Measurements from ENCODE around the gene ZNF793. TPM values are rescaled to one million over a fixed set of nuclear protein-coding genes. Genes with fewer than 3 reads are reported as not detected.

The ZNF793 gene
- total and polyA plus RNA-seq, 10 of the 15 experiments (the other 5 are each of a cell fraction or from before 2014, with no cell fraction given), result 0.10 to 1.1 (median 0.30) TPM

- TF ChIP-seq CEBPZ (IDR thresholded peaks at IDR 0.05; ENCODE audit: low read depth, low read length) (no peak), MEF2A (IDR thresholded peaks at IDR 0.05; ENCODE audit: insufficient read depth, low read depth, low read length) (peak; percentile 43; the same call in 1 of the 2 replicates), MAX (IDR thresholded peaks at IDR 0.05; ENCODE audit: low read depth, low read length) (peak; percentile 17; the same call in 1 of the 2 replicates), SUPT20H (IDR thresholded peaks at IDR 0.05; ENCODE audit: borderline replicate concordance, control insufficient read depth, low read depth, low read length) (no peak), SPI1 (IDR thresholded peaks at IDR 0.05; ENCODE audit: borderline replicate concordance, insufficient read depth, low read depth, low read length) (peak; percentile 79), BHLHE40 (IDR thresholded peaks at IDR 0.05; ENCODE audit: borderline replicate concordance in 1 of 2, low read depth in 2 of 2, low read length in 1 of 2) (peak in 1 of 2 experiments; percentile 43; a peak in 3 of 4 replicates), MYC (IDR thresholded peaks at IDR 0.05; ENCODE audit: insufficient read depth, insufficient read length, insufficient replicate concordance, low read length, severe bottlenecking) (peak; percentile 20), CUX1 (IDR thresholded peaks at IDR 0.05; ENCODE audit: insufficient replicate concordance, low read depth, low read length) (no peak), TCF3 (IDR thresholded peaks at IDR 0.05; ENCODE audit: borderline replicate concordance, insufficient read depth, low read depth, low read length) (no peak), CHD1 (IDR thresholded peaks at IDR 0.05; ENCODE audit: low read depth, low read length) (no peak; the same call in 1 of the 2 replicates), EZH2 (IDR thresholded peaks at IDR 0.05; ENCODE audit: borderline replicate concordance, control insufficient read depth, low read depth, low read length) (no peak), SMARCA5 (IDR thresholded peaks at IDR 0.05) (peak; percentile 49; the same call in 1 of the 2 replicates)
- TF ChIP-seq, protein P1, sequence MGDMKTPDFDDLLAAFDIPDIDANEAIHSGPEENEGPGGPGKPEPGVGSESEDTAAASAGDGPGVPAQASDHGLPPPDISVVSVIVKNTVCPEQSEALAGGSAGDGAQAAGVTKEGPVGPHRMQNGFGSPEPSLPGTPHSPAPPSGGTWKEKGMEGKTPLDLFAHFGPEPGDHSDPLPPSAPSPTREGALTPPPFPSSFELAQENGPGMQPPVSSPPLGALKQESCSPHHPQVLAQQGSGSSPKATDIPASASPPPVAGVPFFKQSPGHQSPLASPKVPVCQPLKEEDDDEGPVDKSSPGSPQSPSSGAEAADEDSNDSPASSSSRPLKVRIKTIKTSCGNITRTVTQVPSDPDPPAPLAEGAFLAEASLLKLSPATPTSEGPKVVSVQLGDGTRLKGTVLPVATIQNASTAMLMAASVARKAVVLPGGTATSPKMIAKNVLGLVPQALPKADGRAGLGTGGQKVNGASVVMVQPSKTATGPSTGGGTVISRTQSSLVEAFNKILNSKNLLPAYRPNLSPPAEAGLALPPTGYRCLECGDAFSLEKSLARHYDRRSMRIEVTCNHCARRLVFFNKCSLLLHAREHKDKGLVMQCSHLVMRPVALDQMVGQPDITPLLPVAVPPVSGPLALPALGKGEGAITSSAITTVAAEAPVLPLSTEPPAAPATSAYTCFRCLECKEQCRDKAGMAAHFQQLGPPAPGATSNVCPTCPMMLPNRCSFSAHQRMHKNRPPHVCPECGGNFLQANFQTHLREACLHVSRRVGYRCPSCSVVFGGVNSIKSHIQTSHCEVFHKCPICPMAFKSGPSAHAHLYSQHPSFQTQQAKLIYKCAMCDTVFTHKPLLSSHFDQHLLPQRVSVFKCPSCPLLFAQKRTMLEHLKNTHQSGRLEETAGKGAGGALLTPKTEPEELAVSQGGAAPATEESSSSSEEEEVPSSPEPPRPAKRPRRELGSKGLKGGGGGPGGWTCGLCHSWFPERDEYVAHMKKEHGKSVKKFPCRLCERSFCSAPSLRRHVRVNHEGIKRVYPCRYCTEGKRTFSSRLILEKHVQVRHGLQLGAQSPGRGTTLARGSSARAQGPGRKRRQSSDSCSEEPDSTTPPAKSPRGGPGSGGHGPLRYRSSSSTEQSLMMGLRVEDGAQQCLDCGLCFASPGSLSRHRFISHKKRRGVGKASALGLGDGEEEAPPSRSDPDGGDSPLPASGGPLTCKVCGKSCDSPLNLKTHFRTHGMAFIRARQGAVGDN (IDR thresholded peaks at IDR 0.05), result no peak; the same call in 1 of the 2 replicates
These were observed 39.7 kb upstream of the ZNF793 start, which contains the start of gene ZNF569 (continued) for GRCh38 chr19:37466798-37467607.
